Ramos (cell line): ENCODE data around the gene FTO.

Experiments used
- in situ Hi-C: fragments of 300-500 bp; cut with MboI; formaldehyde crosslinking; loops from one replicate; pipeline ENCODE4 v1.14.3; 2022; ENCODE audit warnings: low sequenced_read_pairs; ENCODE audit not compliant: unreplicated experiment

FTO gene

GRCh38 chr16:53891409-53892139, 187.6 kb downstream of the FTO start:
- in situ Hi-C loops = no loop called here

GRCh38 chr16:53892155-53892554, 188.2 kb downstream of the FTO start:
- in situ Hi-C loops = no loop called here

GRCh38 chr16:53893731-53894435, 189.9 kb downstream of the FTO start:
- in situ Hi-C loops = no loop called here

GRCh38 chr16:53894686-53895085, 190.7 kb downstream of the FTO start:
- in situ Hi-C loops = no loop called here

GRCh38 chr16:53895433-53895832, 191.5 kb downstream of the FTO start:
- in situ Hi-C loops = no loop called here

GRCh38 chr16:53895851-53896250, 191.9 kb downstream of the FTO start:
- in situ Hi-C loops = no loop called here

- in situ Hi-C loops = no loop called here
These were observed 192.8 kb downstream of the FTO start for GRCh38 chr16:53896722-53897121.

GRCh38 chr16:53898993-53899392, 195.0 kb downstream of the FTO start:
- in situ Hi-C loops = no loop called here

GRCh38 chr16:53899431-53899830, 195.5 kb downstream of the FTO start:
- in situ Hi-C loops = no loop called here

- in situ Hi-C loops = no loop called here
These were observed 196.7 kb downstream of the FTO start for GRCh38 chr16:53900667-53901066.

GRCh38 chr16:53901408-53901807, 197.5 kb downstream of the FTO start:
- in situ Hi-C loops = no loop called here

GRCh38 chr16:53904533-53904932, 200.6 kb downstream of the FTO start:
- in situ Hi-C loops = no loop called here

- in situ Hi-C loops = no loop called here
These were observed 201.1 kb downstream of the FTO start for GRCh38 chr16:53905028-53905427.

- in situ Hi-C loops = no loop called here
These were observed 204.8 kb downstream of the FTO start for GRCh38 chr16:53908731-53909130.

- in situ Hi-C loops = no loop called here
These were observed 207.0 kb downstream of the FTO start for GRCh38 chr16:53910990-53911389.

- in situ Hi-C loops = no loop called here
These were observed 207.6 kb downstream of the FTO start for GRCh38 chr16:53911513-53911912.

GRCh38 chr16:53912155-53912554, 208.2 kb downstream of the FTO start:
- in situ Hi-C loops = no loop called here

- in situ Hi-C loops = no loop called here
These were observed 209.3 kb downstream of the FTO start for GRCh38 chr16:53913099-53913870.

- in situ Hi-C loops = no loop called here
These were observed 210.0 kb downstream of the FTO start for GRCh38 chr16:53913920-53914319.

GRCh38 chr16:53914736-53915135, 210.8 kb downstream of the FTO start:
- in situ Hi-C loops = no loop called here
